ENCODE results near the gene TSEN2. TPM values are rescaled to one million over a fixed set of nuclear protein-coding genes. Genes with fewer than 3 reads are reported as not detected.

TSEN2 gene
- total RNA-seq, 2 experiments from 2014 or later = 33.2 to 41.4 TPM

DNA sequence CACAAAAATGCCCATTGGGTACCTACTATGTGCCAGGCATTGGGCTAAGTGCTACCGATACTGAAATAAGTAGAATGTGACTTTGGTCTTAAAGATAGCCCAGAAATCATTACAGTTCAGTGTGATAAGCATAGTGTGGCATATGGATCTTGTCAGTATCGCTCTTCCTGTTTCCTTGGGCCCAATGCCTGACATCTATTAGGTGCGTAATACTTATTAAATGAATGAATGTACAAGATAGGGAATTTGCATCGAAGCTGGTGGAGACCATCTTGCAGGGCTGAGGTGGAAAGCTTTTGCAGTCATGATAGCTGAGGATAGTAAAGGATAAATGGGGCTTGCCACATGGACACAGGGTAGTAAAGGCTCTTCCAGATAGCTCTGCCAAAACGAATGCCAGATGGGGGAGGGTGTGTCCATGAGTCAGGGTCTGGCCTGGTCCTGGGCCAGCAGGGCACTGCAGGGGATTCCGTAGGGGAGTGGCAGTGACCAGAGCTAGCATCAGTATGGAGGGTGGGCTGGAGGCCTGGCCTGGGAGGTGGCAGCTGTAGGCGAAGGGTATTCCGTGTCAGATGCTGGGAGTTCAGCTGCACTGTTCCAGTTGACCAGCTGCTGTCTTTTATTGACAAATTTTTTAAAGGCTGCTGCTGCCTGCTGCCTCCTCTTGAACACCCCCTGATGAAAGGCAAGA is 23.5 kb downstream of the TSEN2 start:
- H3K9me2 ChIP-seq (ENCODE audit: insufficient read depth, low read length) = no peaks in the 10 kb centered on the region
- no peaks in the 10 kb centered on the region for H3K4me1 ChIP-seq (ENCODE audit: insufficient read depth, low read length, poor library complexity, severe bottlenecking)
- DNase-seq (ENCODE audit: low spot score) = no peak
- no peak overlapping the region for H3K4me3 ChIP-seq (ENCODE audit: low read depth, low read length, poor library complexity, severe bottlenecking)
- ChIA-PET POLR2A (interaction anchor here (0.6 to 1.4 kb wide), 3 partner anchors 14 to 981 kb away, joined by 3 to 5 read pairs (median 3); no protein-coding TSS in a partner anchor), CTCF (ENCODE audit: unreplicated experiment) (no interaction called here)
- no peak overlapping the region for H3K27ac ChIP-seq (ENCODE audit: low read depth, low read length, poor library complexity, severe bottlenecking)
- H2AFZ ChIP-seq (ENCODE audit: low read length) = no peak overlapping the region
- BruUV-seq (replicated peaks) = no TSS peak
- peaks cover 86% of the 10 kb centered on the region for H3K36me3 ChIP-seq (ENCODE audit: insufficient read depth, low read length)
- no peaks in the 10 kb centered on the region for H4K20me1 ChIP-seq (ENCODE audit: insufficient read depth, low read length)
- no peaks in the 10 kb centered on the region for H3K79me2 ChIP-seq (ENCODE audit: insufficient read depth, low read depth, low read length)
- no peak overlapping the region for H3K4me2 ChIP-seq (ENCODE audit: low read length)
- intact Hi-C loops (cut with micrococcal nuclease; ENCODE audit: unreplicated experiment) = no loop called here
- TF ChIP-seq, protein P1, sequence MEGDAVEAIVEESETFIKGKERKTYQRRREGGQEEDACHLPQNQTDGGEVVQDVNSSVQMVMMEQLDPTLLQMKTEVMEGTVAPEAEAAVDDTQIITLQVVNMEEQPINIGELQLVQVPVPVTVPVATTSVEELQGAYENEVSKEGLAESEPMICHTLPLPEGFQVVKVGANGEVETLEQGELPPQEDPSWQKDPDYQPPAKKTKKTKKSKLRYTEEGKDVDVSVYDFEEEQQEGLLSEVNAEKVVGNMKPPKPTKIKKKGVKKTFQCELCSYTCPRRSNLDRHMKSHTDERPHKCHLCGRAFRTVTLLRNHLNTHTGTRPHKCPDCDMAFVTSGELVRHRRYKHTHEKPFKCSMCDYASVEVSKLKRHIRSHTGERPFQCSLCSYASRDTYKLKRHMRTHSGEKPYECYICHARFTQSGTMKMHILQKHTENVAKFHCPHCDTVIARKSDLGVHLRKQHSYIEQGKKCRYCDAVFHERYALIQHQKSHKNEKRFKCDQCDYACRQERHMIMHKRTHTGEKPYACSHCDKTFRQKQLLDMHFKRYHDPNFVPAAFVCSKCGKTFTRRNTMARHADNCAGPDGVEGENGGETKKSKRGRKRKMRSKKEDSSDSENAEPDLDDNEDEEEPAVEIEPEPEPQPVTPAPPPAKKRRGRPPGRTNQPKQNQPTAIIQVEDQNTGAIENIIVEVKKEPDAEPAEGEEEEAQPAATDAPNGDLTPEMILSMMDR (conservative IDR thresholded peaks at IDR 0.05; ENCODE audit: low read length) = no peak
- no peak for TF ChIP-seq EZH2phosphoT487 (IDR thresholded peaks at IDR 0.05; ENCODE audit: borderline replicate concordance, low read depth, low read length)
- H3K9me3 ChIP-seq (ENCODE audit: low read length) = no peaks in the 10 kb centered on the region

DNA sequence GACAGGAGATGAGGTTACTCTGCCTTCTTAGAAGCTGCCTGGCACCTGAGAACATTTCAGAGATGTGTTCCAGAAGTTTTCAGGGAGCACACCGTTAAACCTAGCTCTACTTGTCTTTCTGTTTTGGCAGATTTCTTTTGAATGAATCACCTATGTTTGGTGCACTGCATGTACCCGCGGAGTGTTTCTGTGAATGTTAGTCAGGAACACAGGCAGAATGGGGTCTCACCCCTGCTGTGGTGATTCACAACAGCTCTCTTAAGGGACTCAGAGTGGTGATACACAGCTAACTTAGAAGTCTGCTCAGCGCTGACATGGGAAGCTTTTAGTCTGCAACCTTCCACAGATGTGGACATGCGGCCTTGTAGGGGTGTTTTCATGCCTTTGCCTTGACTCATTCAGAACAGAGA is 24.0 kb downstream of the TSEN2 start:
- DNase-seq (ENCODE audit: low spot score) = no peak
- H3K27ac ChIP-seq (ENCODE audit: low read depth, low read length, poor library complexity, severe bottlenecking) = no peak overlapping the region
- no peak overlapping the region for H3K4me2 ChIP-seq (ENCODE audit: low read length)
- no peak overlapping the region for H2AFZ ChIP-seq (ENCODE audit: low read length)
- CTCF ChIA-PET (ENCODE audit: unreplicated experiment) = no interaction called here
- H3K4me1 ChIP-seq (ENCODE audit: insufficient read depth, low read length, poor library complexity, severe bottlenecking) = no peaks in the 10 kb centered on the region
- no peaks in the 10 kb centered on the region for H4K20me1 ChIP-seq (ENCODE audit: insufficient read depth, low read length)
- intact Hi-C loops (cut with micrococcal nuclease; ENCODE audit: unreplicated experiment) = no loop called here
- H3K36me3 ChIP-seq (ENCODE audit: insufficient read depth, low read length) = peaks cover 85% of the 10 kb centered on the region
- no peak for TF ChIP-seq EZH2phosphoT487 (IDR thresholded peaks at IDR 0.05; ENCODE audit: borderline replicate concordance, low read depth, low read length)
- TF ChIP-seq, protein P1 (conservative IDR thresholded peaks at IDR 0.05; ENCODE audit: low read length) = no peak
- POLR2A ChIA-PET = interaction anchor here (0.6 to 1.4 kb wide), 5 partner anchors 11 to 981 kb away, joined by 3 to 5 read pairs (median 3); no protein-coding TSS in a partner anchor
- H3K79me2 ChIP-seq (ENCODE audit: insufficient read depth, low read depth, low read length) = no peaks in the 10 kb centered on the region
- H3K9me3 ChIP-seq (ENCODE audit: low read length) = no peaks in the 10 kb centered on the region
- no peak overlapping the region for H3K4me3 ChIP-seq (ENCODE audit: low read depth, low read length, poor library complexity, severe bottlenecking)
- no peaks in the 10 kb centered on the region for H3K9me2 ChIP-seq (ENCODE audit: insufficient read depth, low read length)
- no TSS peak for BruUV-seq (replicated peaks)

DNA sequence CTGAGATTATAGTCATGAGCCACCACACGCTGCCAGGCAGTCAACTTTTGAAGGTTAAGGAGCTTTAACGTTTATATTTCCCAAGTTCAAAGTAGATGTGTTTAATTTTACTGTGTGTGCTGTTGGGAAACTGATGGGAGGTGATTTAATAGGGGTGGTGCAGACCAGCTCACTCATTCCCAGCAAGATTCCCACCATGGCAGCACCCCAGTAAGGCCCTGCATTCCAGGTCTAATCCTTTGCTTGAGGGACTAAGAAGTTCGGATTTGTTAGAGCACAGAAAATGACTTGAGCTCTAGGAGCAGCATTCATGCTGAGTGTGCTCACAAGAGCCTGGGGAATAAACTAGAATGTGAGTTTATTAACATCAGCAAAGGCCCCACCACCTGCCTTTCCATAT is 25.2 kb downstream of the TSEN2 start:
- H3K9me2 ChIP-seq (ENCODE audit: insufficient read depth, low read length) = no peaks in the 10 kb centered on the region
- intact Hi-C loops (cut with micrococcal nuclease; ENCODE audit: unreplicated experiment) = no loop called here
- no peak for DNase-seq (ENCODE audit: low spot score)
- H3K4me2 ChIP-seq (ENCODE audit: low read length) = no peak overlapping the region
- no peaks in the 10 kb centered on the region for H4K20me1 ChIP-seq (ENCODE audit: insufficient read depth, low read length)
- ChIA-PET POLR2A (interaction anchor here (0.7 to 1.2 kb wide), 2 partner anchors 14 to 21 kb away, joined by 3 read pairs; no protein-coding TSS in a partner anchor), CTCF (ENCODE audit: unreplicated experiment) (no interaction called here)
- H3K4me3 ChIP-seq (ENCODE audit: low read depth, low read length, poor library complexity, severe bottlenecking) = no peak overlapping the region
- H3K36me3 ChIP-seq (ENCODE audit: insufficient read depth, low read length) = peaks cover 84% of the 10 kb centered on the region
- no TSS peak for BruUV-seq (replicated peaks)
- TF ChIP-seq, protein P1 (conservative IDR thresholded peaks at IDR 0.05; ENCODE audit: low read length) = no peak
- TF ChIP-seq EZH2phosphoT487 (IDR thresholded peaks at IDR 0.05; ENCODE audit: borderline replicate concordance, low read depth, low read length) = no peak
- no peak overlapping the region for H2AFZ ChIP-seq (ENCODE audit: low read length)
- no peak overlapping the region for H3K27ac ChIP-seq (ENCODE audit: low read depth, low read length, poor library complexity, severe bottlenecking)
- H3K4me1 ChIP-seq (ENCODE audit: insufficient read depth, low read length, poor library complexity, severe bottlenecking) = no peaks in the 10 kb centered on the region
- no peaks in the 10 kb centered on the region for H3K79me2 ChIP-seq (ENCODE audit: insufficient read depth, low read depth, low read length)
- H3K9me3 ChIP-seq (ENCODE audit: low read length) = no peaks in the 10 kb centered on the region
